Measurements from ENCODE around the gene DRD3. TPM values are rescaled to one million over a fixed set of nuclear protein-coding genes. Genes with fewer than 3 reads are reported as not detected.

The DRD3 gene
- total and polyA plus RNA-seq, 4 donors, result not detected

DNA sequence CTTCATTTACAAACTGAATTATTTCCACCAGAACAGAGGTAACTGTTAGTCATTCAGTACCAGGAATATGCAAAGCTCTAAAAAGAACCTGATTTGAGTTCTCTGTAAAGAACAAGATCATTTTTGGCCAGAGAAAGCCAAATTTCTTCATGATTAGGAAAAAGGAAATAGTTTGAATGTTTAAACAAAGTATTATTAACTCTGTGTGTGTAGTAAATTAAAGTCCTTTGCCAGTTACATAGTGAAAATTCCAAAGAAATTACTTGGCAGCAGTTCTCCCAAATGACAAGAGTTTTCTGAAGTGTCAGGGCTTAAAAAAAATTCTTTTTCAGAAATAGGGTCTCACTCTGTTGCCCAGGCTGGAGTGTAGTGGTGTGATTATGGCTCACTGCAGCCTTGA, 97.8 kb downstream of the DRD3 start:
- no peak for DNase-seq (ENCODE audit: low spot score)
- no peak overlapping the region for H3K27ac ChIP-seq (ENCODE audit: low read depth in 1 of 2, low read length in 2 of 2)
- H3K4me3 ChIP-seq (ENCODE audit: low read depth in 1 of 3, low read length in 3 of 3), result no peak overlapping the region
- H3K9me3 ChIP-seq (ENCODE audit: control insufficient read depth in 4 of 4, low read length in 3 of 4), result no peaks in the 10 kb centered on the region
- TF ChIP-seq RXRA (IDR thresholded peaks at IDR 0.05) (no peak), MAX (IDR thresholded peaks at IDR 0.05) (no peak)
- peaks cover 10 to 55% (median 39%) of the 10 kb centered on the region in 4 donors for H3K36me3 ChIP-seq (ENCODE audit: control insufficient read depth in 4 of 4, insufficient read depth in 3 of 4, low read depth in 1 of 4, low read length in 3 of 4)
- peaks cover 0 to 2% (median 0%) of the 10 kb centered on the region in 4 donors for H3K4me1 ChIP-seq (ENCODE audit: control insufficient read depth in 4 of 4, insufficient read depth in 4 of 4, low read length in 3 of 4)
- H3K27me3 ChIP-seq (ENCODE audit: control insufficient read depth in 4 of 4, insufficient read depth in 4 of 4, low read length in 3 of 4), result no peaks in the 10 kb centered on the region
- no peak overlapping the region for H3K9ac ChIP-seq (ENCODE audit: low read depth in 1 of 2, low read length in 2 of 2)

DNA sequence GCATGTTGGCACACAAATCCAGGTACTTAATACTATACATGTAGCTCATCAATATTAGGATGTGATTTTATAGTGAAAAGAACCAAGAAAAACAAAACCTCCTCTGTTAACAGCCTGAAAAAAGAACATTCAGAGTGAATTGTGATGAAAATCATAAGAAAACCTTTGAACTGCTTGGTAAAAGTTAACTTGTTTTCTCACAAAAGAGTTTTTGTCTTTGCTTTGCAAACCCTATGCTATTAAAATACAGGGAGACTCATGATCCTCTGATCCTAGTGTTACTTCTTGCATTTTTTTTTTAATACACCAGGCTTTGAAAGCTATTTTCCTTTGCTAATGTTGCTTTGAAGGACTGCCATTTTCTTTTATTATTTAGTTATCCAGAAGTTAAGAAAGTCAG, 98.7 kb downstream of the DRD3 start:
- Histone ChIP-seq H3K27me3 (ENCODE audit: control insufficient read depth in 4 of 4, insufficient read depth in 4 of 4, low read length in 3 of 4) (no peaks in the 10 kb centered on the region), H3K9ac (ENCODE audit: low read depth in 1 of 2, low read length in 2 of 2) (peak overlapping the region in 1 of 2 donors; percentile 24), H3K36me3 (ENCODE audit: control insufficient read depth in 4 of 4, insufficient read depth in 3 of 4, low read depth in 1 of 4, low read length in 3 of 4) (peaks cover 11 to 55% (median 36%) of the 10 kb centered on the region in 4 donors), H3K9me3 (ENCODE audit: control insufficient read depth in 4 of 4, low read length in 3 of 4) (no peaks in the 10 kb centered on the region), H3K27ac (ENCODE audit: low read depth in 1 of 2, low read length in 2 of 2) (no peak overlapping the region), H3K4me1 (ENCODE audit: control insufficient read depth in 4 of 4, insufficient read depth in 4 of 4, low read length in 3 of 4) (peaks cover 0 to 2% (median 0%) of the 10 kb centered on the region in 4 donors), H3K4me3 (ENCODE audit: low read depth in 1 of 3, low read length in 3 of 3) (no peak overlapping the region)
- no peak for DNase-seq (ENCODE audit: low spot score)
- no peak for TF ChIP-seq SP1 (IDR thresholded peaks at IDR 0.05)
- TF ChIP-seq, protein P1, sequence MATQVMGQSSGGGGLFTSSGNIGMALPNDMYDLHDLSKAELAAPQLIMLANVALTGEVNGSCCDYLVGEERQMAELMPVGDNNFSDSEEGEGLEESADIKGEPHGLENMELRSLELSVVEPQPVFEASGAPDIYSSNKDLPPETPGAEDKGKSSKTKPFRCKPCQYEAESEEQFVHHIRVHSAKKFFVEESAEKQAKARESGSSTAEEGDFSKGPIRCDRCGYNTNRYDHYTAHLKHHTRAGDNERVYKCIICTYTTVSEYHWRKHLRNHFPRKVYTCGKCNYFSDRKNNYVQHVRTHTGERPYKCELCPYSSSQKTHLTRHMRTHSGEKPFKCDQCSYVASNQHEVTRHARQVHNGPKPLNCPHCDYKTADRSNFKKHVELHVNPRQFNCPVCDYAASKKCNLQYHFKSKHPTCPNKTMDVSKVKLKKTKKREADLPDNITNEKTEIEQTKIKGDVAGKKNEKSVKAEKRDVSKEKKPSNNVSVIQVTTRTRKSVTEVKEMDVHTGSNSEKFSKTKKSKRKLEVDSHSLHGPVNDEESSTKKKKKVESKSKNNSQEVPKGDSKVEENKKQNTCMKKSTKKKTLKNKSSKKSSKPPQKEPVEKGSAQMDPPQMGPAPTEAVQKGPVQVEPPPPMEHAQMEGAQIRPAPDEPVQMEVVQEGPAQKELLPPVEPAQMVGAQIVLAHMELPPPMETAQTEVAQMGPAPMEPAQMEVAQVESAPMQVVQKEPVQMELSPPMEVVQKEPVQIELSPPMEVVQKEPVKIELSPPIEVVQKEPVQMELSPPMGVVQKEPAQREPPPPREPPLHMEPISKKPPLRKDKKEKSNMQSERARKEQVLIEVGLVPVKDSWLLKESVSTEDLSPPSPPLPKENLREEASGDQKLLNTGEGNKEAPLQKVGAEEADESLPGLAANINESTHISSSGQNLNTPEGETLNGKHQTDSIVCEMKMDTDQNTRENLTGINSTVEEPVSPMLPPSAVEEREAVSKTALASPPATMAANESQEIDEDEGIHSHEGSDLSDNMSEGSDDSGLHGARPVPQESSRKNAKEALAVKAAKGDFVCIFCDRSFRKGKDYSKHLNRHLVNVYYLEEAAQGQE (IDR thresholded peaks at IDR 0.05), result no peak
- TF ChIP-seq FOXA1 (IDR thresholded peaks at IDR 0.05), result no peak
- no peak for TF ChIP-seq RXRA (IDR thresholded peaks at IDR 0.05)
- TF ChIP-seq JUND (IDR thresholded peaks at IDR 0.05), result no peak
- TF ChIP-seq HNF4A (conservative IDR thresholded peaks at IDR 0.05), result no peak
- TF ChIP-seq FOXA2 (IDR thresholded peaks at IDR 0.05), result no peak
- TF ChIP-seq CTCF (IDR thresholded peaks at IDR 0.05; ENCODE audit: low read depth, low read length, missing input control), result no peak
- no peak for TF ChIP-seq HNF4G (IDR thresholded peaks at IDR 0.05)
- TF ChIP-seq EGR1 (IDR thresholded peaks at IDR 0.05; ENCODE audit: low read depth in 2 of 2), result no peak
- no peak for TF ChIP-seq NR2F2 (IDR thresholded peaks at IDR 0.05)

- Histone ChIP-seq H3K4me3 (ENCODE audit: low read depth in 1 of 3, low read length in 3 of 3) (no peak overlapping the region), H3K9me3 (ENCODE audit: control insufficient read depth in 4 of 4, low read length in 3 of 4) (no peaks in the 10 kb centered on the region), H3K36me3 (ENCODE audit: control insufficient read depth in 4 of 4, insufficient read depth in 3 of 4, low read depth in 1 of 4, low read length in 3 of 4) (peaks cover 11 to 57% (median 35%) of the 10 kb centered on the region in 4 donors), H3K9ac (ENCODE audit: low read depth in 1 of 2, low read length in 2 of 2) (no peak overlapping the region), H3K27me3 (ENCODE audit: control insufficient read depth in 4 of 4, insufficient read depth in 4 of 4, low read length in 3 of 4) (no peaks in the 10 kb centered on the region), H3K27ac (ENCODE audit: low read depth in 1 of 2, low read length in 2 of 2) (no peak overlapping the region), H3K4me1 (ENCODE audit: control insufficient read depth in 4 of 4, insufficient read depth in 4 of 4, low read length in 3 of 4) (peaks cover 0 to 2% (median 0%) of the 10 kb centered on the region in 4 donors)
- TF ChIP-seq EGR1 (IDR thresholded peaks at IDR 0.05; ENCODE audit: low read depth in 2 of 2) (no peak), RAD21 (IDR thresholded peaks at IDR 0.05) (peak in 1 of 2 donors; percentile 15)
- 82% methylated on average over 5 of the region's 5 CpGs for WGBS
- DNase-seq (ENCODE audit: low spot score), result no peak
Observed at GRCh38 chr3:114079761-114080160, 99.1 kb downstream of the DRD3 start.

All from liver (tissue), 9 donors.